Measurements from ENCODE around the gene C11orf24. TPM values are rescaled to one million over a fixed set of nuclear protein-coding genes. Genes with fewer than 3 reads are reported as not detected.

The C11orf24 gene
- total and polyA plus RNA-seq, 2 of the 4 experiments (the other 2 are of a cell fraction) = 42.5 to 135 TPM

DNA sequence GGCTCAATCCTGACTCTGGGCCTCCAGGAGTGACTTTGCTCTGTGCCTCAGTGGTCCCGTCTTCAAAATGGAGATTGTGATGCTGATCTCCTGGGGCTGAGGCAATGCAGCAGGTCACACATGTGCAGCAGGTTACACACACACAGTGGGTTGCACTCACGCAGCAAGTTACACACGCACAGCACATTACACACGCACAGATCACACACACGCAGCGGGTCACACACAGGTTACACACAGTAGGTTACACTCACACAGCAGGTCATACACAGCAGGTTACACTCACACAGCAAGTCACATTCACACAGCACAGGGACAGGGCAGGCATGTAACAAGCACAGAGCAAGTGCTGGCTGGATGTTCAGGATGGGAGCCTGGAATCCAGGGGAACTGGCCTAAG, 11.3 kb downstream of the C11orf24 start:
- no peak overlapping the region for H2AK9ac ChIP-seq (replicated peaks; ENCODE audit: low read depth, low read length, poor library complexity)
- H4K8ac ChIP-seq (ENCODE audit: low read depth in 2 of 2, low read length in 2 of 2) = peak overlapping the region in 1 of 2 experiments; percentile 1; a peak in 1 of 4 replicates
- H2AFZ ChIP-seq (replicated peaks; ENCODE audit: low read length, poor library complexity) = no peak overlapping the region
- BruUV-seq (replicated peaks) = no TSS peak
- H3K4ac ChIP-seq (ENCODE audit: low read depth, low read length) = no peak overlapping the region; the same call in 1 of the 2 replicates
- CTCF ChIA-PET = interaction anchor here (0.6 kb wide), 1 partner anchor 11 kb away, joined by 3 read pairs; no protein-coding TSS in a partner anchor
- H3K23ac ChIP-seq (ENCODE audit: low read depth, low read length) = no peak overlapping the region
- no peak overlapping the region for H3K27ac ChIP-seq (ENCODE audit: insufficient read depth, low read length)
- no peak overlapping the region for H4K91ac ChIP-seq (ENCODE audit: insufficient read depth, low read depth, low read length)
- ATAC-seq (ENCODE audit: low read depth) = no peak
- dilution Hi-C loops (cut with HindIII; ENCODE audit: low sequenced_read_pairs, unreplicated experiment) = no loop called here
- TF ChIP-seq MXI1 (IDR thresholded peaks at IDR 0.05; ENCODE audit: borderline replicate concordance, low read depth, low read length) = no peak
- TF ChIP-seq, protein P1, sequence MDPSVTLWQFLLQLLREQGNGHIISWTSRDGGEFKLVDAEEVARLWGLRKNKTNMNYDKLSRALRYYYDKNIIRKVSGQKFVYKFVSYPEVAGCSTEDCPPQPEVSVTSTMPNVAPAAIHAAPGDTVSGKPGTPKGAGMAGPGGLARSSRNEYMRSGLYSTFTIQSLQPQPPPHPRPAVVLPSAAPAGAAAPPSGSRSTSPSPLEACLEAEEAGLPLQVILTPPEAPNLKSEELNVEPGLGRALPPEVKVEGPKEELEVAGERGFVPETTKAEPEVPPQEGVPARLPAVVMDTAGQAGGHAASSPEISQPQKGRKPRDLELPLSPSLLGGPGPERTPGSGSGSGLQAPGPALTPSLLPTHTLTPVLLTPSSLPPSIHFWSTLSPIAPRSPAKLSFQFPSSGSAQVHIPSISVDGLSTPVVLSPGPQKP (IDR thresholded peaks at IDR 0.05; ENCODE audit: borderline replicate concordance, low read depth, low read length) = no peak
- no peak for TF ChIP-seq RAD21 (IDR thresholded peaks at IDR 0.05; ENCODE audit: low read length)
- TF ChIP-seq NFE2L2 (IDR thresholded peaks at IDR 0.05; ENCODE audit: low read depth, low read length) = no peak
- TF ChIP-seq MAZ (IDR thresholded peaks at IDR 0.05; ENCODE audit: borderline replicate concordance, low read depth, low read length) = no peak
- TF ChIP-seq MAFK (IDR thresholded peaks at IDR 0.05; ENCODE audit: low read depth, low read length) = no peak
- TF ChIP-seq SMC3 (IDR thresholded peaks at IDR 0.05; ENCODE audit: low read depth, low read length) = no peak
- no peak for TF ChIP-seq POLR2A (IDR thresholded peaks at IDR 0.05; ENCODE audit: low read depth, low read length)
- TF ChIP-seq, protein P2, sequence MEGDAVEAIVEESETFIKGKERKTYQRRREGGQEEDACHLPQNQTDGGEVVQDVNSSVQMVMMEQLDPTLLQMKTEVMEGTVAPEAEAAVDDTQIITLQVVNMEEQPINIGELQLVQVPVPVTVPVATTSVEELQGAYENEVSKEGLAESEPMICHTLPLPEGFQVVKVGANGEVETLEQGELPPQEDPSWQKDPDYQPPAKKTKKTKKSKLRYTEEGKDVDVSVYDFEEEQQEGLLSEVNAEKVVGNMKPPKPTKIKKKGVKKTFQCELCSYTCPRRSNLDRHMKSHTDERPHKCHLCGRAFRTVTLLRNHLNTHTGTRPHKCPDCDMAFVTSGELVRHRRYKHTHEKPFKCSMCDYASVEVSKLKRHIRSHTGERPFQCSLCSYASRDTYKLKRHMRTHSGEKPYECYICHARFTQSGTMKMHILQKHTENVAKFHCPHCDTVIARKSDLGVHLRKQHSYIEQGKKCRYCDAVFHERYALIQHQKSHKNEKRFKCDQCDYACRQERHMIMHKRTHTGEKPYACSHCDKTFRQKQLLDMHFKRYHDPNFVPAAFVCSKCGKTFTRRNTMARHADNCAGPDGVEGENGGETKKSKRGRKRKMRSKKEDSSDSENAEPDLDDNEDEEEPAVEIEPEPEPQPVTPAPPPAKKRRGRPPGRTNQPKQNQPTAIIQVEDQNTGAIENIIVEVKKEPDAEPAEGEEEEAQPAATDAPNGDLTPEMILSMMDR (conservative IDR thresholded peaks at IDR 0.05; ENCODE audit: low read depth, low read length) = no peak
- TF ChIP-seq, protein P3, sequence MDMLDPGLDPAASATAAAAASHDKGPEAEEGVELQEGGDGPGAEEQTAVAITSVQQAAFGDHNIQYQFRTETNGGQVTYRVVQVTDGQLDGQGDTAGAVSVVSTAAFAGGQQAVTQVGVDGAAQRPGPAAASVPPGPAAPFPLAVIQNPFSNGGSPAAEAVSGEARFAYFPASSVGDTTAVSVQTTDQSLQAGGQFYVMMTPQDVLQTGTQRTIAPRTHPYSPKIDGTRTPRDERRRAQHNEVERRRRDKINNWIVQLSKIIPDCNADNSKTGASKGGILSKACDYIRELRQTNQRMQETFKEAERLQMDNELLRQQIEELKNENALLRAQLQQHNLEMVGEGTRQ (IDR thresholded peaks at IDR 0.05; ENCODE audit: low read depth, low read length) = no peak
- TF ChIP-seq BHLHE40 (IDR thresholded peaks at IDR 0.05; ENCODE audit: low read depth, low read length) = no peak
- no peak for TF ChIP-seq CHD1 (IDR thresholded peaks at IDR 0.05; ENCODE audit: low read depth, low read length)
- H2AK5ac ChIP-seq (ENCODE audit: low read depth, low read length) = peak overlapping the region; percentile 43; the same call in 1 of the 2 replicates
- no peak overlapping the region for H2BK5ac ChIP-seq (ENCODE audit: low read depth, low read length, poor library complexity, severe bottlenecking)
- H3K14ac ChIP-seq (replicated peaks; ENCODE audit: low read depth, low read length) = no peak overlapping the region
- no peak overlapping the region for H3K4me2 ChIP-seq (ENCODE audit: low read depth, low read length)
- peaks cover 46% of the 10 kb centered on the region for H3K36me3 ChIP-seq (ENCODE audit: control insufficient read depth, insufficient read depth, low read length)
- no peak overlapping the region for H4K5ac ChIP-seq (ENCODE audit: low read depth, low read length)
- intact Hi-C loops (cut with micrococcal nuclease) = no loop called here
- no peaks in the 10 kb centered on the region for H3K27me3 ChIP-seq (ENCODE audit: control insufficient read depth, insufficient read depth, low read length)
- H3K4me3 ChIP-seq (ENCODE audit: insufficient read depth, low read depth, low read length) = no peak overlapping the region
- no peaks in the 10 kb centered on the region for H3K9me3 ChIP-seq (ENCODE audit: control insufficient read depth, insufficient read depth, low read length)
- no peak overlapping the region for H3K56ac ChIP-seq (ENCODE audit: extremely low read depth, insufficient read depth, low read length)
- 67% methylated on average over 1 of the region's 6 CpGs; no CpG with 5 or more reads in 1 of the 2 experiments for WGBS, 2 experiments (ENCODE audit: extremely low coverage in 2 of 2, insufficient read length in 1 of 2)
- peaks cover 11% of the 10 kb centered on the region for H3K4me1 ChIP-seq (ENCODE audit: control insufficient read depth, insufficient read depth, low read length)
- no peak overlapping the region for H2BK20ac ChIP-seq (ENCODE audit: low read depth, low read length)
- no peak overlapping the region for H2BK120ac ChIP-seq (ENCODE audit: low read depth, low read length)
- H4K20me1 ChIP-seq (ENCODE audit: insufficient read depth, low read length) = peaks cover 35% of the 10 kb centered on the region
- H3K9me1 ChIP-seq (ENCODE audit: insufficient read depth, low read length) = peaks cover 24% of the 10 kb centered on the region
- in situ Hi-C loops (cut with MboI; ENCODE audit: low sequenced_read_pairs) = loop anchor here (5.0 kb wide), 1 partner anchor 192 kb away; no protein-coding TSS in a partner anchor
- no peak overlapping the region for H3K18ac ChIP-seq (ENCODE audit: low read depth, low read length)
- POLR2A ChIA-PET (ENCODE audit: unreplicated experiment) = no interaction called here
- H2BK15ac ChIP-seq (ENCODE audit: low read depth, low read length) = no peak overlapping the region
- H3K9ac ChIP-seq (ENCODE audit: low read depth, low read length) = no peak overlapping the region
- H3K79me1 ChIP-seq (ENCODE audit: low read depth in 1 of 2, low read length in 2 of 2) = peaks cover 9 to 32% of the 10 kb centered on the region in 2 experiments; a peak in 3 of 4 replicates
- no peak for DNase-seq
